HG03064 (cell line): ENCODE measurements around the gene ASB5.
"Not testable (repeated sequence)": the region's sequence is repeated elsewhere in the genome, so short reads cannot be mapped to it uniquely, and the experiment has no call there.

Experiments used
- ATAC-seq: cut with Tn5 transposase; IDR thresholded peaks from one replicate; pipeline ENCODE4 v1.9.1; 2021; ENCODE audit warnings: low read depth; ENCODE audit not compliant: unreplicated experiment

Gene ASB5, protein sequence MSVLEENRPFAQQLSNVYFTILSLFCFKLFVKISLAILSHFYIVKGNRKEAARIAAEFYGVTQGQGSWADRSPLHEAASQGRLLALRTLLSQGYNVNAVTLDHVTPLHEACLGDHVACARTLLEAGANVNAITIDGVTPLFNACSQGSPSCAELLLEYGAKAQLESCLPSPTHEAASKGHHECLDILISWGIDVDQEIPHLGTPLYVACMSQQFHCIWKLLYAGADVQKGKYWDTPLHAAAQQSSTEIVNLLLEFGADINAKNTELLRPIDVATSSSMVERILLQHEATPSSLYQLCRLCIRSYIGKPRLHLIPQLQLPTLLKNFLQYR

DNA sequence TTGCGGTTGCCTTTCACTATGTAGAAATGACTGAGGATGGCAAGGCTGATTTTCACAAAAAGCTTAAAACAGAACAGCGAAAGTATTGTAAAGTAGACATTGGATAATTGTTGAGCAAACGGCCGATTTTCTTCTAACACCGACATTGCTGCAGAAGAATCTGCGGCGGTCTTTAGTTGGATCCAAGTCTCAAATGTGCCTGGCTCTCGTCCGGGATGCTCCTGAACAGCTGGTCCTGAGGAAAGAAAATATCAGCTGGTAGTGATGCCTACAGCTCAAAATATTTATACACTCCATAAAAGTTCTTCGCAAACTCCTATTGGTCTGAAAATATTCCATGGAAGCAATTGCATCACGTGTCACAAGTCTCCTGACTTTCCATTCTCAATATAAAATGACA, at the start of gene ASB5:
TSS of gene ASB5 (minus strand) at position 260 of the 400 bp plus-strand sequence. CDS start at position 146, 114 bp downstream.
- no peak for ATAC-seq

GRCh38 chr4:176313596-176314336, 44.7 kb upstream of the ASB5 start:
- ATAC-seq = no peak

- ATAC-seq = no peak
Observed at GRCh38 chr4:176309772-176310171, 40.8 kb upstream of the ASB5 start.

DNA sequence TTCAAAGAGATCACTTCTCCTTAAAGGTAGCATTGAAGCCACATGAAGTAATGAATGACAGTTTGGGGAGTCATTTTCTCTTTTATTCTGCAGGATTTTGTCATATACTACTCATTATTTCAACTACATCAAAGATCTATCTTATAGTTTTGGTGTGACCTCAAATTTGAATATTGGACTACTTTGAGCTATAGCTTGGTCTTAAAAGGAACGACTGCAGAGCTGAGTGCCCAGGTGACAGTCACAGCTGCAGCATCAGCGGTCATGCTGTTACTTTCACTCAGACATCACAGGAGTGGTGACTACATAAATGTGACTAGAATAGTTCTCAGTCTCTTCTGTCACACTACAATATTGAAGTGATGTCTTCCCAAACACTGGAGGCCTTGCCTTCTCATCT, 40.0 kb upstream of the ASB5 start:
- peak; percentile 97 for ATAC-seq

DNA sequence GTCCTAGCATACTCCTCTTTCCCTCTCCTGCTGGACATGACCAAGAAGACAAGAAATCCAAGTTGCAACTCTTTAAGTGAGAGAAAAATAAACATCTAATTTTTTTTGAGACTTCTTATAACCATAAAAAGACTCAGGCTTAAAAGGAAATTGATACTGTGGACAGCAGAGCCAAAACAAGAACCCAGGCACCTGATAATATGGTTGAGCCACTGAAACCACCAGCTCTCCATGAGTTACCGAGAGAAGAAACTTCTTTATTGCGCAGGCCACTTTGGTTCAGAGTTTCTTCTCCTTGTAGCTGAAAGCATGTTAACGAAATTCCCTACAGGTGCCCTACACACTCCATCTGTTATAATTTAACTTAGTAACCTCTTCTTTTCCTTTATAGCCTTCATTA, 39.4 kb upstream of the ASB5 start:
- peak; percentile 64 for ATAC-seq

GRCh38 chr4:176307666-176307930, 38.6 kb upstream of the ASB5 start:
- ATAC-seq = no peak

DNA sequence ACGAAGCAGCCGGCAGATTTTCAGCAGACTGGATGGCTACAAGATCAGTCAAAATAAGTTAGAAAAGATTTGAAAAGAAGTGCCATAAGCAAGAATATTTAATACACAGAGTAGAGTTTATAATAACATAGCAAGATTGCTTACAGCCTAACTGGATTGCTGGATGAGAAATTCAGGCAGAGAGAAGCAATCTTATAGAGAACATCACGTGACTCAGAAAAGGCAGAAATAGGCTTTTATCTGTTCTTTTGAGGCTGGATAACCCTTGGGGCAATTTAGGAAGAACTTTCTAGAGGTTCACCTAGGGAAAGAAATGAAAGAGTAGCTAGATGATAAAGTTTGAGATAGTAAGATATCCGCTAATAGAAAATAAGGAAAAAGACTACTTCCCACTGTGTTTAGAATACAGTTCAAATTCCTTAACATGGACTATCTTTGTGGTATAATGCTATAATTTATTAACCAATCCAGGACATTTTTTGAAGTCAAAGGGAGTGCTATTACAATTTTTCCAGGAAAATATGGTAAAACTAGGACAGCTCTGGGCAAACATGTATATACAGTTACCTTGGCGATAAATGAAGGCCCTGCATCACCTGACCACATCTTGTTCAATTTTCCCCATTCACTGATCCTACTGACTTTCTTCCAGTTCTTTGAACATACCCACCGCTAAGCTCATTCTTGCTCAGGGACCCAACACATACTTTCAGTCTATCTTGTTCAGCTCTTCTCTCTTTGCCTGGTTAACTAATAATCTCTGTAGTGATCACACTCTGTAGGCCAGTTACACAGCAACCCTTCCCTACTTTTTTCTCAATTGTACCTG, 38.0 kb upstream of the ASB5 start:
- ATAC-seq = no peak

DNA sequence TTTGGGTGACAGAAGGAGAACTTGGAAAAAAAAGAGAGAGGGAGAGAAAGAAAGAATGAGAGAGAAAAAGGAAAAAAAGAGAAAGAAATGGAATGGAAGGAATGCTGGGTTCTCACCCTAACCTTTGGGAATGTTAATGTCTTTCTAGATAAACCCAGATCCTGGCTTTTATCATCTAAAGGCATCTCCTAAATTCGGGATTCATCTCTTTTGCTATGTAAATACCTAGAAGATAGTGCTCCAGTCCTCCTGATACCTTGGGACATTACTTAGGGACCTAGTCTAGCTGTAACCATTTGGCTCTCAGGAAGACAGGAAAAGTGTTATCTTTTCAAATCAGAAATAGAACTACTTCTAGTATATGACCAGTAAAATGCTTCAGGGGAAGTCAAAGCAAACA, 34.9 kb upstream of the ASB5 start:
- ATAC-seq = no peak

DNA sequence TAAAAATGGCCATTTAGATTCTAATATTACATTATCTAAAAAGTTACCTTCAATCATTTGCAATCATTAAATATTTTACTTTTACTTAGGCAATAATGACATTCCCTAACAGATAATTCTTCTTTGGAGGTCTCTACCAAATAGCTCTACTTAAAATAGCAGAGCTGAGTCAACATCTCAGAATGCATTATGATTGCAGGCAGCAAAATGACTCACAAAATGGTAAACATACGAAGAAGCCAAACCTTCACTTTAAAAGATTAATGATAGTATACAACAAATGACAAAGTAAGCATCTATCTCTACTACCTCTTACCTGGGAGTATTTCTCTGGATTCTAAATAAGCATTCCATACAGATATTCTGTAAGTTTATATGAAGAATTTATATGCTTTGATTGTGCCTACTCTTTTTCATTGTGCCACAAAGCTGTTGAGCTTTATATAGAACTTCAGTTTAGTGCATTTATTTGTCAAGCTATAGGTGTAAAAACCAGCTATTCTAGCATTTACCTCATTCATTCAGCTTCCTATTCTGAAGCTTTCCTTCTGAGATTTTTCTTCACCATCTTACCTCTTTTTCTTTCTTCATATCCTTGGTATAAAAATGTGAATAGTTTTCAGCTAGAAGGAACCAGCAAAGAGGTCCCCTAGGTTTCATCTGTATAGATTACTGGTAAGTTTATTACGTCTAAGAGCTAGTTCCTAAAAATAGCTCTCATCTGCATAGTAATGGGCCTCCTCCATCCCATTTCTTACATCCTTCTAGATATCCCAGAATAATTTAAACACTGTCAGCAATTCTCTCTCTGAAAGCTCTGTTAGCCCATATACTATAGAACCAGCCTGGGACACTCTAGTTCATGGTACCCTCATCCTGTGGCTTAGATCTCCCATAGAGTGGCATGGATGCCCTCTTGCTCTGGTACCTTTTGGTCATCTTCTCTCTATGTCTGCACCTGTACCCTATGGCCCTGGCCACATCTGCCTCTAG, 33.6 kb upstream of the ASB5 start:
- no peak for ATAC-seq

- no peak for ATAC-seq
Observed at GRCh38 chr4:176300565-176300964, 31.5 kb upstream of the ASB5 start.

- ATAC-seq = no peak
Observed at GRCh38 chr4:176300036-176300435, 31.0 kb upstream of the ASB5 start.

GRCh38 chr4:176298664-176299063, 29.6 kb upstream of the ASB5 start:
- ATAC-seq = no peak

GRCh38 chr4:176295907-176296306, 26.9 kb upstream of the ASB5 start:
- not testable (repeated sequence) for ATAC-seq

DNA sequence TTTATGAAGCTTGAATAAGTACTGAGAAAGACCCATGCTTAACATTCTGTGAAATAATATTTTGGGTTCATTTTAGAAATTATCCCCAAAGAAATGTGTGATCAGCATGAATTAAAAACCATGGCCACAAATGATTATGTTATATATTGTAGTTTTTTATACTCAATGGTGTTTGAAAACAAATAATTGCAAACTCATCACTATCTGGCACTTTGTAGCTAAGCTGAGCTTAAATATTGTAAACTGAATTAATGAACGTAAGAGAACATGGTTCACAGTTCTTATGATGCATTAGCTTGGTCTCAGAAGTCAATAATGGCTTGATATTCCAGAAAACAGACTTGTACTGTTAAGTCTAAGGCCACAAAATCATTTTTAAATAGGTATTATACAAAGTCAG, 24.6 kb upstream of the ASB5 start:
- no peak for ATAC-seq

DNA sequence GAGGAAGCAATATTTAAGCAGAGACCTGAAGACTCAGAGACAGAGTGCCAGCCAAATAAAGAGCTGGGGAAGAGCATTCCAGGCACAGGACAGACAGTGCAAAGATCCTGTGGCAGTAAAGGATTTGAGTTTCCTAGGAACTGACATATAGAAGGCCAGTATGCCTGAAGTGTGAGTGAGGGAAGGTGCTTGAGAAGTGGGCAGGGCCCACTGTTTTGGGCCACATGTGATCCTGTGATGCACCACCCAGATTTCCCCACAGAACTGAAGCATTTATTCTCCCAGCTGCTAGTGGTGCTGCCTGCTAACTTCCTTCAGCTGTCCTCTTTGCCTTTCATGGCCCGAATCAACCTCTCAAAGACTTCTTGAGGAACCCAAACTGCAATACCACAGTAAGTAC, 23.9 kb upstream of the ASB5 start:
- no peak for ATAC-seq

- no peak for ATAC-seq
Observed at GRCh38 chr4:176291748-176292147, 22.7 kb upstream of the ASB5 start.

DNA sequence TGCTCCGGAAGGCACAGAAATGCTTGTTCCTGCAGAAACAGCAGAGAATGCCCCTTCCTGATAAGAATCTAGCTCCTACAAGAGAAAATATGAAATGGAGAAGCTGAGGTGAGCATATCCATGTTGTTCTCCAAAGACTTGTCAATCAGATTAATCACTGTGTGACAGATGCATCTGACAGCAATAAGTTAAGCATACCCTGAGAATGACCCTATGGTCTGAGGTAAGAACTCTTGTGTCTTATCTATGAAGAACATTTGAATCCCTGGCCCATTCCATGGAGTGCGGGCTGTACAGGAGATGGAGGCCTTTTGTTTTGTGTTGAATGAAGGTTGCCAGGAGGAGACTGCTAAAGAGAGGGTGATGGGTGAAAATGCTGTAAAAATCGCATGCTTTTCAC, 21.5 kb upstream of the ASB5 start:
- no peak for ATAC-seq

DNA sequence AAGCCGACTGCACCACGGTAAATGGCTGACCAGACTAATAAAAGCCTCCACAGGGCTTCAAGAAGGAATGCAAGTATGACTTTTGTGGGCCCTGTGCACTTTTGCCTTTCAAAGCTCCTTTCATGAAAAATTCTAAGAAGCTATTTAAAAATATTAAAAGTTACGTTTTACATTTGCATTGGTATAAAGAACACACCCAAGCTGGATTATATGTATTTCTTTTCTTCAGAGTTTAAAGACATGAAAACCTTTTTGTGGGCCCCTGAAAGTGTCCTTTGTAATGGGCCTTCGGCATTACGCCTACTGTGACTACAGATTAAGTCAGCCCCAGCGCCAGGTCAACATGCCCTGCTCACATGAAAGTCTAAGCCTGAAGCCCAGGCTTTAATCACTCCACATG, 20.5 kb upstream of the ASB5 start:
- no peak for ATAC-seq

DNA sequence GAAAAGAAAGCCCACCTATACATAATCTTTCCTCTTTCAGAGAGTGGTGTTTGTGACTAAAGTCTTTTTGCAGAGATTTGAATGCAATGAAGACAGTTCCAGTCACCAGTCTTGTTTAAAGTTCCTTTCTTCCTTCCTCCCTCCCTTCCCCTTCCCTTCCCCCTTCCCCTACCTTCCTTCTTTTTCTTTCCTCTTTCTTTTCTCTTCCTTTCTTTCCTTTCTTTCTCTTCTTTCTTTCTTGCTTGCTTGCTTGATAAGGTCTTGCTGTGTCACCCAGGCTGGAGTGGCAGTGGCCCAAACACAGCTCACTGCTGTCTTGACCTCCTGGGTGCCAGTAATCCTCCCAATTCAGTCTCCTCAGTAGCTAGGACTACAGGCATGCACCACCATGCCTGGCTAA, 19.0 kb upstream of the ASB5 start:
- no peak for ATAC-seq

GRCh38 chr4:176287546-176287945, 18.5 kb upstream of the ASB5 start:
- no peak for ATAC-seq
